NCI-H524 (cell line): ENCODE data around the gene CDIPT.

ENCODE experiments used
- DNase-seq, 2 experiments: peaks; one replicate each; lab custom pipeline; 2025; lab: John Stamatoyannopoulos, UW

Gene CDIPT

DNA sequence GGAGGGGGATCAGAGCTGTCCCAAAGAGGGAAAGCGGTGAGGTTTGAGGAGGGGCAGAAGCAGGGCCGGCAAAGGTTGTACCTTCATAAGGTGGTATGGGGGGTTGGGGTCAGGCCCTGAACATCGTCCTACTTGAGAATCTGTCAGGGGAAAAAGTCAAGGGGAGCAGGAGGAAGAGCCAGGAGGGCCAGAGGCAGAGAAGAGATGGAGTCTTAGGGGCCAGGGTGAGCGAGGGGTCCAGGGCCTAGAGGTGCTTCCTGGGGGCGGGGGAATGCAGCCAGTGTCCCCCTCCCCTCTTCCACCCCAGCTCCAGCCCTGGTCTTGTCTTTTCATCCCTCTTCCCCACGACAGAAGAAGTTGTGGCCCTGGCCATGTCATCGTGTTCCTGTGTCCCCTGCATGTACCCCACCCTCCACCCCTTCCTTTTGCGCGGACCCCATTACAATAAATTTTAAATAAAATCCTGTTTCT lies 52.3 kb downstream of the CDIPT start:
- peak in 1 of 2 experiments; percentile 49 for DNase-seq

DNA sequence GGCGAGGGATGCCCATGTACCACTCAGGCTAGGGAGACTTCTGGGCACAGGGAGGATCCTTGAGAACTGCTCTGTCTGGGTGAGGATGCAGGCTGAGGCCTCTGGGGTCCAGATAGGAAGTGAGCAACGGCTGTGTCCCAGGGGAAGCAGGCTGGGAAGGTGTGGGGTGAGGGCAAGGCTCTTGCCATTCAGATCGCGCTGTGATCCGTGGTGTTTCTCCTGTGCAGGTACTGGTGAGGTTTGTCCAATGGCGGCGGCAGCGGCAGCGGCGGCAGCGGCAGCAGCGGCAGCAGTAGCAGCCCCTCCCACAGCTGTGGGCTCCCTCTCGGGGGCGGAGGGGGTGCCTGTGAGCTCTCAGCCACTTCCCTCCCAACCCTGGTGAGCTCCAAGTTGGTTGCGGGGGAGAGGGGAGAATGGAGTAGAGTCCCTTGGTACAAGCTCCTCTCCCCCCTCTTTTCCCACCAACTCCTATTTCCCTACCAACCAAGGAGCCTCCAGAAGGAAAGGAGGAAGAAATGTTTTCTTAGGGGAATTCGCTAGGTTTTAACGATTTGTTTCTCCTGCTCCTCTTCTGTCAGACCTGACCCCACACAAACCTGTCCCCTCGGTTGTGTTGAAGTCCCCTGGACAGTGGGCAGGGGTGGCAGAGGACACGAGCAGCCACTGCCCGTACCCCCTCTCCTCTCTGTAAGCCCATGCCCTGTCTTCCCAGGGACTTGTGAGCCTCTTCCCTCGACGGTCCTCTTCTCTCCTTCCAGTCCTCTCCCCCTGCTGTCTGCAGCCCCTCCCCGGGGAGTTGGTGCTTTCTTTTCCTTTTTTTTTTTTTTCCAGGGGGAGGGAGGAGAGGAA lies 53.0 kb downstream of the CDIPT start:
- no peak for DNase-seq

DNA sequence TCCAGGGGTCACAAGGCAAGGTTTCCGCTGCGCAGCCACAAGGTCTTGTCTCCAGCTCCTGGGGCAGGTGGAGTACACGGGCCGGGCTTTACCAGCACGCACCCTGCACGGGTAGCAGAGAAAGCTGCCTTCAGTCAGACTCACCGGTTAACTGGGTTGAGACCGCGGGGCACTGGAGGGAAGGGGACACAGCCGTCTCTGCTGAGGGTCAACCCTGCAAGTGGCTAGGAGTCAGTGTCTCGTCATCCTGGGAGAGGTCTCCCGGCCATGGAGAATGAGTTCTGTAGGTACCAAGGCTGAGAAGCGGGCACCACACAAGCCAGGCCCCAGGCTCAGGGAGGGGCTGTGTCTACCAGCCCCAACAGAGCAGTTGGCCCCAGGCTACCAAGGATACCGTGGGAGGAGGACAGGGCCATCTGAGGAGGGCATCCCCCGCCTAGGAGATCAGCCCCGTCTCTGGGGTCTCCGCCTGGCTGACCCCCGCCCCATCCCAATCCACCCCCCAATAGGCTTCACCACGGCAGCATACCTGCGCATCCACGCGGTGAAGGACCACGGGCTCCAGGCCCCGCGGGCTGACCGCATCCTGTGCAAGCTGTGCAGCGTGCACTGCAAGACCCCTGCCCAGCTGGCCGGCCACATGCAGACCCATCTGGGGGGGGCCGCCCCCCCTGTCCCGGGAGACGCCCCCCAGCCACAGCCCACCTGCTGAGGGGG lies 53.8 kb downstream of the CDIPT start:
- no peak for DNase-seq
